Right atrium auricular region (tissue), 2 donors: Measurements from ENCODE around the gene TUBA3D. TPM values are rescaled to one million over a fixed set of nuclear protein-coding genes. Genes with fewer than 3 reads are reported as not detected.
"Not testable (repeated sequence)": the region's sequence is repeated elsewhere in the genome, so short reads cannot be mapped to it uniquely, and the experiment has no call there.

Experiments
- DNase-seq: peaks from one replicate; pipeline ENCODE4 v3.0.0-alpha.2; 2019; ENCODE audit warnings: low spot score
- H3K27ac ChIP-seq, 2 donors: fragments of 200-600 bp; sonication (generic); 1 replicate in 1 of 2; 2 replicates in 1 of 2; pipeline ENCODE4 v1.5.1; 2016 to 2019
- H3K27me3 ChIP-seq, 2 donors: fragments of 200-600 bp; sonication (generic); one replicate each; pipeline versions ENCODE4 v1.5.1 to v1.6.0; 2017 to 2019
- H3K36me3 ChIP-seq: fragments of 200-600 bp; sonication (generic); one replicate; pipeline ENCODE4 v1.5.1; 2016
- H3K4me1 ChIP-seq, 2 donors: fragments of 200-600 bp; sonication (generic); one replicate each; pipeline versions ENCODE4 v1.5.1 to v1.6.0; 2017 to 2019
- H3K4me3 ChIP-seq, 2 donors: fragments of 200-600 bp; sonication (generic); 1 replicate in 1 of 2; 2 replicates in 1 of 2; pipeline ENCODE4 v1.5.1; 2017 to 2019; ENCODE audit warnings: mild to moderate bottlenecking in 1 of 2, moderate library complexity in 1 of 2
- H3K9me3 ChIP-seq, 2 donors: fragments of 200-600 bp; sonication (generic); one replicate each; pipeline ENCODE4 v1.5.1; 2019
- total RNA-seq, 2 donors: library from RNA; depleted of rRNA; stranded (reverse); fragments of >200 nt; gene quantifications; one replicate each; pipeline ENCODE4 v1.1.0, GENCODE V29; 2016
- TF ChIP-seq, protein P1 (sequence below), 2 donors: fragments of 200-600 bp; sonication (generic); IDR thresholded peaks; one replicate each; pipeline ENCODE4 v1.5.1; 2019; ENCODE audit warnings: antibody characterized with exemption in 2 of 2

Gene TUBA3D
- total RNA-seq, 2 donors from 2014 or later, result 13.0 to 34.2 TPM

DNA sequence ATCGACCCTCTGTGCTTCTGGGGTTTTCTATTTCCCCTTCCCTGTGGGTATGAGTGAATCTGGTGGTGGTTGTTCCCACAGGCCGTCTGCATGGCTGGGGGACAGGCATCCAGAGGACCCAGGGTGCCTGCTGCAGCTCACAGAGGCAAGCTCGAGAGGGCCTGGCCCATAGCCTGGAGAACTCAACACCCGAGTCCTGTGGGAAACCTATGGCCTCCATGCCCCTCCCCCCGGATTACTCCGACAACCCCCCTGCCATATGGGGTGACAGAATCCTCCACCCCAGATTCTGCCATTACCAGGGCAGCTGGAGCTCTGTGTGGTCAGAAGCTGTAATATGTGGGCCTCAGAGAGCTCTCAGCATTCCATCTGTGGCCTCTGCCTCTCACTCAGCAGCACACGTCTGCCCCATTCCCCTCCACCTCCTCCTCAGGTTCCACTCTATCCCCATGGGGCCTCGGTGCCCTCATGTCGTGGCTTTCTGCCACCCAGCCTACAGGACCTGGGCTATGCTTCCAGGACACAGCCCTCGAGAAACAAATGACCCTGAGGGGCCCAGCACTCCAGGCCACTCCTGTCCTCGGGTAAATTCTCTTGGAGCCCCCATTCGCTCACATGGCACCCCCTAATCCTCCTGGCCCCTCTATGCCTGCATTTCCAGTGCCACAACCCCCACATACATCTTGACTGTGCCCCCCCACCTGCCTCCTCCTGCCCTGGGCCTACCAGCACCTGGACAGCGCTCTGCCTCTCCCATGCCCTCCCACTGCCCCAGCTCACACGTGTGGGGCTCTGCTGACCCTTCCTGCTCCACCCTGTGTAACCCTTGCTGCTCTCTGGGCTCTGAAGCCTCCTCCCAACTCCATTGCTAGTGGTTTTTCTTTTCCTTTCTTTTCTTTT lies 12.6 kb downstream of the TUBA3D start:
- no peaks in the 10 kb centered on the region for H3K36me3 ChIP-seq
- TF ChIP-seq, protein P1, sequence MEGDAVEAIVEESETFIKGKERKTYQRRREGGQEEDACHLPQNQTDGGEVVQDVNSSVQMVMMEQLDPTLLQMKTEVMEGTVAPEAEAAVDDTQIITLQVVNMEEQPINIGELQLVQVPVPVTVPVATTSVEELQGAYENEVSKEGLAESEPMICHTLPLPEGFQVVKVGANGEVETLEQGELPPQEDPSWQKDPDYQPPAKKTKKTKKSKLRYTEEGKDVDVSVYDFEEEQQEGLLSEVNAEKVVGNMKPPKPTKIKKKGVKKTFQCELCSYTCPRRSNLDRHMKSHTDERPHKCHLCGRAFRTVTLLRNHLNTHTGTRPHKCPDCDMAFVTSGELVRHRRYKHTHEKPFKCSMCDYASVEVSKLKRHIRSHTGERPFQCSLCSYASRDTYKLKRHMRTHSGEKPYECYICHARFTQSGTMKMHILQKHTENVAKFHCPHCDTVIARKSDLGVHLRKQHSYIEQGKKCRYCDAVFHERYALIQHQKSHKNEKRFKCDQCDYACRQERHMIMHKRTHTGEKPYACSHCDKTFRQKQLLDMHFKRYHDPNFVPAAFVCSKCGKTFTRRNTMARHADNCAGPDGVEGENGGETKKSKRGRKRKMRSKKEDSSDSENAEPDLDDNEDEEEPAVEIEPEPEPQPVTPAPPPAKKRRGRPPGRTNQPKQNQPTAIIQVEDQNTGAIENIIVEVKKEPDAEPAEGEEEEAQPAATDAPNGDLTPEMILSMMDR (IDR thresholded peaks at IDR 0.05), result no peak
- H3K27ac ChIP-seq, result no peak overlapping the region
- no peak for DNase-seq
- H3K4me3 ChIP-seq, result no peak overlapping the region
- no peaks in the 10 kb centered on the region for H3K27me3 ChIP-seq
- no peaks in the 10 kb centered on the region for H3K9me3 ChIP-seq
- peaks cover 0 to 19% of the 10 kb centered on the region in 2 donors for H3K4me1 ChIP-seq

DNA sequence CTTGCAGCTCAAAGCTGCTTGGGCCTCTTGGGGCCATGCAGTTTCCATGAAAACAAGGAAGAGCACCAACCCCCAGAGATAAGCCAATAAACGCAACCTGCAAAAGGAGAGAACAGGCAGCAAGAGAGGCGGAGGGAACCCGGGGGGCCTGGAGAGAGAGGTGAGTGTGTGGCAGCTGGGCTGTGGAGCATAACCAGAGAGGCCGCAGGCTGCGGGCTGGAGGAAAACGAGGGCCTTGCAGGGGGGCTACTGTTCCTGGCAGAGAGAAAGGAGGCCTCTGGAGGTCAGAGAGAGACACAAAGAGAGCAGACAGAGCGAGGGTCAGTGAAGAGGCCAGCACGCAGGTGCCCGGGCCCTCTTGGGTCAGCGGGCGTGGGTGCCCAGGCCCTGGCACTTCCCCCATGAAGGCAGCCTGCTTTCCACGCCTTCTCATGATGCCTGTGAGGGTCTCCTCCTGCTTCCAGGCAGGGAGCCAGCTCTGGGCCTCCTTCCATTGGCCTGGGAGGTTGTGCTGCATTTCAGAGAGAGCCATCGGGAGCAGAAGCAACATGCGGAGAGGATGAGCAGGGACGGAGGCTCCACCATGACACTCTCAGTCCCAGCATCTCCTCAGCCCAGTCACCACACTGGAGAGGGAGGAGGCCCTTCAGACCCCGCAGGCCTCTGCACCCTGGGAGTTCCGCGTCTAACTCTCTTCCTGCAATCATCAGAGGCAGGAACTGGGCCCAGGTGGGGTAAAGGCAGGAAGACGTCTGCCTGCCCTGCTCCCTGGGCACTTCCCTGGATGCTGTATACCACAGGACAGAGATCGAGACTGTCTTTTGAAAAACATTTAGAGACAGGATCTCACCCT lies 14.9 kb downstream of the TUBA3D start:
- H3K9me3 ChIP-seq, H3K36me3 ChIP-seq, H3K27me3 ChIP-seq, H3K27ac ChIP-seq, DNase-seq: not testable (repeated sequence)
- Histone ChIP-seq H3K4me3 (peak overlapping the region; percentile 21 to 83), H3K4me1 (peaks cover 0 to 31% of the 10 kb centered on the region in 2 donors)

DNA sequence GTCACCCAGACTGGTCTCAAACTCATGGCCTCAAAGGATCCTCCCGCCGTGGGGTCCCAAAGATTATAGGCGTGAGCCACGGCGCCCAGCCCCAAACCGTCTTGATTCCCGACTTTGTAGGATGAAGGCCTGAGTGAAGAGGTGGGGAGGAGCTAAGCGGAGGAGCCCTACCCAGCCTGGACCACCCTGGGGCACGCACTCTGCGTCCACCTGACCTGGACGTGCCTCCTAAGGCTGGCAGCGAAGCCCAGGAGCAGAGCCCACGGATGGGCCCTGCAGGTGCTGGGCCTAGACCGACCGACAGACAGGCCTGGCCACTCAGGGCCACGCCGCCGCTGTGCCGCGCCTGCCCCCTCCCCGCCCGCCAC lies 15.5 kb downstream of the TUBA3D start:
- not testable (repeated sequence) for H3K36me3 ChIP-seq, H3K27ac ChIP-seq, H3K27me3 ChIP-seq, H3K9me3 ChIP-seq, DNase-seq
- peaks cover 0 to 31% of the 10 kb centered on the region in 2 donors for H3K4me1 ChIP-seq
- H3K4me3 ChIP-seq, result peak overlapping the region; percentile 21 to 83

DNA sequence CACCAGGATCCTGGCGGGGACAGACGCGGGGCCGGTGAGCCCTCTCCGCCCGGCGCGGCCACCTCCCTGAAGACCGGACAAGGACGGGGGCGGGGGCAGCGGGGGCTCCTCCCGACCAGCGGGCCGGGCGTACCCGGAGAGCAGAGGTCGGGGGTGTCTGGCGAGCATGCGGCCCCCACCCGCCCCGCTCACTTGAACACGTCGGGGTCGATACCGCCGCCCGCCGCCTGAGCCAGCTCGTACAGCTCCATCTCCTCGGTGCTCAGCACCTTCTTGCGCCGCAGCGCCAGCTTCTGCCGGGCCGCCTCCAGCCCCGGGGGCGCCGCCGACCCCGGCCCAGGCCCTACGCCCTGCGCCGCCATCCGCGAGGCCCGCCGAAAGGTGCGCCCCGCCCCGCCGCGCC lies 16.1 kb downstream of the TUBA3D start, which contains the start of gene MZT2A:
Gene MZT2A (minus strand): TSS at position 383 of the 403 bp plus-strand sequence. CDS start 21 bp downstream, at position 362.
- H3K36me3 ChIP-seq, H3K9me3 ChIP-seq, H3K27me3 ChIP-seq, DNase-seq: not testable (repeated sequence)
- Histone ChIP-seq H3K4me1 (peaks cover 0 to 31% of the 10 kb centered on the region in 2 donors), H3K27ac (peak within 1 kb of the TSS; percentile 89 to 91), H3K4me3 (peak within 1 kb of the TSS; percentile 80 to 83)

DNA sequence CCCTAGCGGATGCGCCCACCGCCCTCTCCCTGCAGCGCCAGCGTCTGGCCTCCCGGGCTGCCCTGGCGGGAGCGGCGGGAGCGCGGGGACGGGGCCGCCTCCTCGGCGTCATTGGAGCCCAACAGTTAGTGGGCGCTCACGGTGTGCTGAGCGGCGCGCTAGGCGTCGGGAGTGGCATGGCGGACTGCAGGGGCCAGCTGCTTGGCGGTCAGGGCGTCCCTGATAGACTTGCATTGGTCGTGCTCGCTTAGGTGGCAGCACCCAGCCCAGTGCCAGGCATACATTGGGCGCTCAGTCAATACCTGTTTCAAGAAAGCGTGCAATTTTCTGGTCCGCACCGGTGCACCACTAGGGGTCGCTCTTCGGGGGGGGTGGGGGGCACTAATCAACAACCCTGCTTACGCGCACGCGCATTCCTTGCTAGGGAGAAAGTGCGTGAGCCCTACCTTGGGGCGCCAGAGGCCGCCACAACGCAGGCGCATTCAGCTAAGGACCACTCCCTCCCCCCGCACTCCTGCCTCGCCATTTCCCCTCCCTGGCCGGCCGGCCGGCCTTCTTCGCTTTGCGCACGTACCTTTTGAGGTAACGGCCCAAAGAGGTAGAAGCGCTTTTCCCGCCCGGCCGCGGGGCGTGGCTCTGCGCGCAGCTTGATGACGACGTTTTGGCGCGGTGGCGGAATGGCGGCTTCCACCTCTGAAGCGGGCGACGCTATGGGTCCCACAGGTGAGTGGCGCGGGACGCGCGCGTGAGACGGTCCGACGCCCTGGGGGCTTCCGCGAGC lies 16.7 kb downstream of the TUBA3D start:
- no peaks in the 10 kb centered on the region for H3K27me3 ChIP-seq
- H3K36me3 ChIP-seq, result no peaks in the 10 kb centered on the region
- peak overlapping the region; percentile 80 to 83 for H3K4me3 ChIP-seq
- DNase-seq, result peak; percentile 88
- H3K4me1 ChIP-seq, result peaks cover 0 to 31% of the 10 kb centered on the region in 2 donors
- TF ChIP-seq, protein P1 (IDR thresholded peaks at IDR 0.05), result peak; percentile 87 to 95
- no peaks in the 10 kb centered on the region for H3K9me3 ChIP-seq
- H3K27ac ChIP-seq, result peak overlapping the region; percentile 89 to 91

DNA sequence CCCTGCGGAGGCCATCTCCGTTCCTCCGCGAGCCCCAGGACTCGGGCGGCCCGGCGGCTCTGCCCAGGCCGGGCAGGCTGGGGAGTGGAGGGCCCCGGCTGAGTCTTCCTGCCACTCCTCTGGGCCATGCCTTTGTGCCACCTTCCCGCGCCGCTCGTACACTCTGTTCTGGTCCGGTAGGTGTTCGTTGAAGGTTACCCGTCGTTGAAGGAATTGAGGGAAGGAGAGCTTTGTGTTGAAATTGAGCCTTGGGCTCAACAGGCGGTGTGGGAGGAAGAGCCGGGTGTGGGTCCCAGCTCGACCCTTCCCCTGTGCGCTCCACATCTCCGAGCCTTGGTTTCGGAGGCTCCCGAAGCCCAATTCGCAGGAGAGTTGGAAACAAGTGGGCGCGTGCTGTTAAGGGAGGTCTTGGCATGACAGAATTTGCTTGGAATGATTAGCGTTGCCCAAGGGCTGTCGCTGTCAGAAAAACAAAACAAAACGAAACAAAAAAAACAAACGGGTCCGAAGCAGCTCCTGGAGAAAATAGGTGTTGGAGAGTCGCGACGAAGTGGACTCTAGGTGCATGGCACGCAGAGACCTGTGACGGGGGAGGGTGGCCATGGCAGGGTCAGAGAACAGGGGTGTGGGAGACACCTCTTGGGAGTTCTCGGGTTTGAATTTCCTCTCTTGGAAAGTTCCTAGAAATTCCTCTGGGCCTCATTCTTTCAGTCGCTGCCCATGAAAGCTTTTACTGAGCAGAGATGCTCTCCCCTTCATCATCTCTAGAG lies 17.5 kb downstream of the TUBA3D start:
- H3K9me3 ChIP-seq, result no peaks in the 10 kb centered on the region
- DNase-seq, result no peak
- H3K27me3 ChIP-seq, result no peaks in the 10 kb centered on the region
- no peaks in the 10 kb centered on the region for H3K36me3 ChIP-seq
- TF ChIP-seq, protein P1 (IDR thresholded peaks at IDR 0.05), result no peak
- peak overlapping the region; percentile 89 to 91 for H3K27ac ChIP-seq
- peaks cover 0 to 26% of the 10 kb centered on the region in 2 donors for H3K4me1 ChIP-seq
- H3K4me3 ChIP-seq, result peak overlapping the region; percentile 80 to 83

DNA sequence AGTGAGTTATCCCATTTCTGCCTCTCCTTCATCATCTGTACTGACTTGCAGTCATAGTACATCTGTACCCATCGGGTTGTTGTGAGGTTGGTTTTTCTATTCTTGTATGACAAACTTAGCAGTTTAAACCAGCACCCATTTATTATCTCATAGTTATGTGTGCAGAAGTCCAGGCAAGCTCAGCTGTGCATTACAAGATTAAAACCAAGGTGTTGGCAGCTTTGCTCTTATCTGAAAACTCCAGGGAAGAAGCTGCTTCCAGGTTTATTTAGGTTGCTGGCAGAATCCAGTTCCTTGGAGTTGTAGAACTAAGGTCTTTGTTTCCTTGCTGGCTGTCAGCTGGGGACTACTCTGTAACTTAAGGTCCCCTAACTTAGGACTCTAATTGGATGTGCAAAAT lies 19.6 kb downstream of the TUBA3D start:
- not testable (repeated sequence) for H3K4me3 ChIP-seq, H3K27ac ChIP-seq, H3K27me3 ChIP-seq, DNase-seq, H3K9me3 ChIP-seq
- H3K36me3 ChIP-seq, result peaks cover 12% of the 10 kb centered on the region
- H3K4me1 ChIP-seq, result peaks cover 0 to 22% of the 10 kb centered on the region in 2 donors

DNA sequence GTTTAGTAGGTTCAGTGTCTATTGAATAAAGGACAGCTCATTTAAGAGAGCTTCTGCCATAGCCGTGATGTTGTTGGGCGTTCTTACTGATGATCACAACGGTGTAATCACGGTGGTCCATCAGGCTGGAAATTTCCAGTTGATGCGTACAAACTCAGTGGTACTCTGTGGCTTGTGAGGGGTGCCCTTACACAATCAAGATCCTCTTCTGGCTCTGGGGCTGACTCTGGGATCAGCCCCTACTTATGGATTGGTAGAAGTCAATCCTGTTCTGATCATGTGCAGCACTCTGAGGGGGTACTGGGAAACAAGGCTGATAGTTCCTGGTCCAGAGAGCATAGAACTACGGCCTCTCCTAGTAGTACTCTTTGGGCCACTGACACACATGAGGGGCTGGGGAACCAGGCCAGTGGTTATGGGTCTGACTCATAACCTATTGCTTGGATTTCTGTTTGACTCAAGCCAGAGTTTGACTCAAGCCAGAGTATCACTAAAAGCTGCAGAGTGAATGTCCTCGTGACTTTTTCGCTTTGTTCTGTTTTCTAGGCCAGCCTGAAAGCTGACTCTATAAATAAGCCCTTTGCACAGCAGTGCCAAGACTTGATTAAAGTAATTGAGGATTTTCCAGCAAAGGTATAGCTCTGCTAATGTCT lies 22.5 kb downstream of the TUBA3D start:
- Histone ChIP-seq H3K4me1 (peaks cover 0 to 13% of the 10 kb centered on the region in 2 donors), H3K27ac (peak overlapping the region in 1 of 2 donors; percentile 51), H3K36me3 (peaks cover 33% of the 10 kb centered on the region)
- not testable (repeated sequence) for H3K9me3 ChIP-seq, DNase-seq, H3K27me3 ChIP-seq, H3K4me3 ChIP-seq

DNA sequence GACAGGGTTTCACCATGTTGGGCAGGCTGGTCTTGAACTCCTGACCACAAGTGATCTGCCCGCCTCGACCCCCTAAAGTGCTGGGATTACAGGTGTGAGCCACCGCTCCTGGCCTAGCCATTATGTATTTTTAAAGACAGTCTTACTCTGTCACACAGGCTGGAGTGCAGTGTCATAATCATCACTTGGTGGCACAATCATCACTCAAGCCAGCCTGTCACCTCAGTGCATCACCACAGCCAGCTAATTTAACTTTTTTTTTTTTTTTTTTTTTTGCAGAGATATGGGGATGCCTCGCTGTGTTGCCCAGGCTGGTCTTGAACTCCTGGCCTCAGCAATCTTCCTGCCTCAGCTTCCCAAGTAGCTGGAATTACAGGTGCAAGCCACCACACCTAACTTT lies 27.7 kb downstream of the TUBA3D start:
- not testable (repeated sequence) for H3K9me3 ChIP-seq, H3K4me3 ChIP-seq, H3K27ac ChIP-seq, DNase-seq, H3K4me1 ChIP-seq, H3K27me3 ChIP-seq
- peaks cover 82% of the 10 kb centered on the region for H3K36me3 ChIP-seq
